ENCODE measurements around the gene C15orf39.

C15orf39 gene

DNA sequence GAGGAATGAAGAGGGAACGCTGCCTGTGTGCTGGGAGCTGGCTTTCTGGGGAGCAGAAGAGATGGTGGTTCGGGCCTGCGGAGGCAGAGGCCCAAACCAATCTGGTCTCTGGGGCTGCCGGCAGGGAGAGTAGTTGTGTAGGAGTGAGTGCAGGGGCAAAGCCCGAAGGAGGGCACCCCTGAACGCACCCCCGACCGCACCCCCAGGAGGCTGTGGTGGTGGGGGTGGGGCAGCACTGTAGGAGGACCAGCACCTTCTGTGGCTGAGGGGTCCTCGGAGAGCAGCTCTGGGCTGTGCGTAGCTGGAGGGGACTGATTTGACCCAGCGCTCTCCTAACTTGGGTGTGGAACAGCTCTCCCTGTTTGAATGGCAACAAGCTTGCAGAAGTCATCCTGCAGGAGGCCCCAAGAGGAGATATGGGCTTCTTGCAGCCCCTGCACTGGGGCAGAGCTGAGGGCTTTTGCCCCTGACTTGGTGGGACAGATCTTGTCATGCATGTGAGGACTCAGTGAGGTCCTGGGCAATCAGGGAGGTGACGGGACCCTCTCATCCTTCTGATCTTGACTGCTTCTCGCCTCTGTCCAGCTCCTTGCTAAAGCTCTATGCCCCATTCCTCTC, 26.1 kb downstream of the C15orf39 start:
- Histone ChIP-seq H3K4me2 (ENCODE audit: low read length) (no peak overlapping the region), H3K9me2 (replicated peaks; ENCODE audit: control insufficient read depth, low read length) (no peaks in the 10 kb centered on the region), H3K9me3 (ENCODE audit: control insufficient read depth, insufficient read depth, low read length) (no peaks in the 10 kb centered on the region), H3K27ac (ENCODE audit: low read depth, low read length) (no peak overlapping the region), H3K27me3 (ENCODE audit: control insufficient read depth, low read length) (peaks cover 17% of the 10 kb centered on the region; the same call in 1 of the 2 replicates), H3K4me1 (ENCODE audit: control insufficient read depth, low read length) (no peaks in the 10 kb centered on the region), H4K20me1 (ENCODE audit: control insufficient read depth, insufficient read depth, low read depth, low read length) (no peaks in the 10 kb centered on the region; the same call in 1 of the 2 replicates), H3F3A (ENCODE audit: control insufficient read depth, insufficient read depth) (no peaks in the 10 kb centered on the region), H3K4me3 (ENCODE audit: low read length) (no peak overlapping the region), H3K79me2 (ENCODE audit: control insufficient read depth, low read length) (no peaks in the 10 kb centered on the region), H3K36me3 (ENCODE audit: control insufficient read depth, low read length) (no peaks in the 10 kb centered on the region)
- TF ChIP-seq, protein P1, sequence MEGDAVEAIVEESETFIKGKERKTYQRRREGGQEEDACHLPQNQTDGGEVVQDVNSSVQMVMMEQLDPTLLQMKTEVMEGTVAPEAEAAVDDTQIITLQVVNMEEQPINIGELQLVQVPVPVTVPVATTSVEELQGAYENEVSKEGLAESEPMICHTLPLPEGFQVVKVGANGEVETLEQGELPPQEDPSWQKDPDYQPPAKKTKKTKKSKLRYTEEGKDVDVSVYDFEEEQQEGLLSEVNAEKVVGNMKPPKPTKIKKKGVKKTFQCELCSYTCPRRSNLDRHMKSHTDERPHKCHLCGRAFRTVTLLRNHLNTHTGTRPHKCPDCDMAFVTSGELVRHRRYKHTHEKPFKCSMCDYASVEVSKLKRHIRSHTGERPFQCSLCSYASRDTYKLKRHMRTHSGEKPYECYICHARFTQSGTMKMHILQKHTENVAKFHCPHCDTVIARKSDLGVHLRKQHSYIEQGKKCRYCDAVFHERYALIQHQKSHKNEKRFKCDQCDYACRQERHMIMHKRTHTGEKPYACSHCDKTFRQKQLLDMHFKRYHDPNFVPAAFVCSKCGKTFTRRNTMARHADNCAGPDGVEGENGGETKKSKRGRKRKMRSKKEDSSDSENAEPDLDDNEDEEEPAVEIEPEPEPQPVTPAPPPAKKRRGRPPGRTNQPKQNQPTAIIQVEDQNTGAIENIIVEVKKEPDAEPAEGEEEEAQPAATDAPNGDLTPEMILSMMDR (IDR thresholded peaks at IDR 0.05; ENCODE audit: low read depth, low read length, poor library complexity, severe bottlenecking): no peak

DNA sequence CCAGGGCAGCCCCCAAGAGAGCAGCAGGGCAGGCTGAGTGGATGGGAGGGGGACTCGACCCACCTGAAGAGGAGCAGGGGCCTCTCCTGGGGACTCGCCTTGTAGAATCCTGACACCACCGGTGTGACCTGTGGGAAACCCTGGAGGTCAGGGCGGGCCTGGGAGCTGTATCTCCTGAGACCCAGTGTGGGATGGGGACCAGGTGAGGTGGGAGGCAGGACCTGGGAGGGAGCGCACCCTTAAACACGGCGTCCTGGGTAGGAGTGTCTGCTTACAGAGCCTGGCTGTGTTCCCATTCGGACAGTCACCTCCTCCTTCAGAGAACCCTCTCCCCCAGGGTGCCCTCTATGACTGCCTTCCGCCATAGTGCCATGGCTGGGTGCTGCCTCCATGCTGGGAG, 27.1 kb downstream of the C15orf39 start:
- Histone ChIP-seq H3K27ac (ENCODE audit: low read depth, low read length) (no peak overlapping the region), H3K9me2 (replicated peaks; ENCODE audit: control insufficient read depth, low read length) (no peaks in the 10 kb centered on the region), H4K20me1 (ENCODE audit: control insufficient read depth, insufficient read depth, low read depth, low read length) (no peaks in the 10 kb centered on the region; the same call in 1 of the 2 replicates), H3K79me2 (ENCODE audit: control insufficient read depth, low read length) (no peaks in the 10 kb centered on the region), H3K27me3 (ENCODE audit: control insufficient read depth, low read length) (peaks cover 17% of the 10 kb centered on the region; the same call in 1 of the 2 replicates), H3K4me1 (ENCODE audit: control insufficient read depth, low read length) (no peaks in the 10 kb centered on the region), H3K4me3 (ENCODE audit: low read length) (no peak overlapping the region), H3K36me3 (ENCODE audit: control insufficient read depth, low read length) (no peaks in the 10 kb centered on the region), H3F3A (ENCODE audit: control insufficient read depth, insufficient read depth) (no peaks in the 10 kb centered on the region), H3K4me2 (ENCODE audit: low read length) (no peak overlapping the region), H3K9me3 (ENCODE audit: control insufficient read depth, insufficient read depth, low read length) (no peaks in the 10 kb centered on the region)
- TF ChIP-seq, protein P1 (IDR thresholded peaks at IDR 0.05; ENCODE audit: low read depth, low read length, poor library complexity, severe bottlenecking): no peak
- TF ChIP-seq EZH2phosphoT487 (IDR thresholded peaks at IDR 0.05; ENCODE audit: borderline replicate concordance, low read length): no peak

DNA sequence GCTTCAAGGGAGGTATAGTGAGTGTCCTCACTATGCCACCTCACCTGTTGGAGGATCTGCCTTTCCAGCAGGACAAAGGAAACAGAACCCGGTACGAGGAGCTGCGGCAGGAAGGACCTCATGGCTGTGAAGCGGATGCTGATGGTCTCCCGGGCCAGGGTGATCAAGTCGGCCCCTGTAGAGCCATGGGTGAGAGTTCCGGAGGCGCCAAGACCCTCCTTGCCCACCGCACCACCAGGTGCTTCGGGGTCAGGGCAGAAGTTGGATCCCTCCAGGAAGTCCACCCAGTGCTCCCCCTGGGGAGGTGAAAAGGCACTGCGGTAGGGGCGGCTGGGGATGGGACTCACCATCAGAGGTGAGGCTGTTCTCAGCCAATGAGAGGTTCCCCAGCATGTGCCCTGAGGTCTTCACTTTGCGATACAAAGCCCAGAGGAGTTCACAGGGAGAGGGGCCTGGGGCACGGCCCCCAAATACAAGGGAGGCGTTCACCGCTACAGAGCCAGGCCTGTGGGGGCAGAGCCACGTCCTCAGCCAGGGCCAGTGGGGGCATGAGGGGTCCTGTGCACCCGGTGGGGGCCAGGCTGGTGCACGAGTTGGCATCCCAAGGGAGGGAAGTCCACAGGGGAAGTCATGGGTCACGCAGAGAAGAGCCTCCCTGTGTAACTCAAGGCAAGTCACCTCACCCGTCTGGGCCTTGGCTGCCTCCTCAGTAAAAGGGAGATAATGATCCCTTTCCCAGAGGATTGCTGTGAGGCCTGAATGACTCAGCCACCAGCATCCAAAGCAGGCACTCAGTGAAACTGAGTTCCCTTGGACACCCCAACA, 27.7 kb downstream of the C15orf39 start:
- Histone ChIP-seq H3K27ac (ENCODE audit: low read depth, low read length) (no peak overlapping the region), H4K20me1 (ENCODE audit: control insufficient read depth, insufficient read depth, low read depth, low read length) (no peaks in the 10 kb centered on the region; the same call in 1 of the 2 replicates), H3F3A (ENCODE audit: control insufficient read depth, insufficient read depth) (no peaks in the 10 kb centered on the region), H3K79me2 (ENCODE audit: control insufficient read depth, low read length) (no peaks in the 10 kb centered on the region), H3K36me3 (ENCODE audit: control insufficient read depth, low read length) (no peaks in the 10 kb centered on the region), H3K9me2 (replicated peaks; ENCODE audit: control insufficient read depth, low read length) (no peaks in the 10 kb centered on the region), H3K4me1 (ENCODE audit: control insufficient read depth, low read length) (no peaks in the 10 kb centered on the region), H3K27me3 (ENCODE audit: control insufficient read depth, low read length) (peaks cover 17% of the 10 kb centered on the region; the same call in 1 of the 2 replicates), H3K4me2 (ENCODE audit: low read length) (no peak overlapping the region), H3K9me3 (ENCODE audit: control insufficient read depth, insufficient read depth, low read length) (no peaks in the 10 kb centered on the region), H3K4me3 (ENCODE audit: low read length) (no peak overlapping the region)
- no peak for TF ChIP-seq EZH2phosphoT487 (IDR thresholded peaks at IDR 0.05; ENCODE audit: borderline replicate concordance, low read length)
- TF ChIP-seq, protein P1 (IDR thresholded peaks at IDR 0.05; ENCODE audit: low read depth, low read length, poor library complexity, severe bottlenecking): no peak

All from DOHH2 (cell line).